Cardiac fibroblast (primary cell): Measurements from ENCODE around the gene HSP90AA1.

Experiments
- DNase-seq, 2 donors: peaks; one replicate each; pipeline versions ENCODE4 v3.0.0 to v3.0.0-alpha.2; 2010; ENCODE audit warnings: low read depth in 2 of 2
- H3K4me3 ChIP-seq, 2 donors: replicated peaks in 1 of 2; 1 replicate in 1 of 2; 2 replicates in 1 of 2; pipeline ENCODE4 v1.5.1; 2011; ENCODE audit warnings: low read depth in 2 of 2, low read length in 2 of 2, mild to moderate bottlenecking in 2 of 2, moderate library complexity in 1 of 2
- CTCF ChIP-seq: IDR thresholded peaks from one replicate; pipeline ENCODE4 v1.5.1; 2011; ENCODE audit warnings: low read depth, mild to moderate bottlenecking, low read length, inconsistent platforms

HSP90AA1 gene

DNA sequence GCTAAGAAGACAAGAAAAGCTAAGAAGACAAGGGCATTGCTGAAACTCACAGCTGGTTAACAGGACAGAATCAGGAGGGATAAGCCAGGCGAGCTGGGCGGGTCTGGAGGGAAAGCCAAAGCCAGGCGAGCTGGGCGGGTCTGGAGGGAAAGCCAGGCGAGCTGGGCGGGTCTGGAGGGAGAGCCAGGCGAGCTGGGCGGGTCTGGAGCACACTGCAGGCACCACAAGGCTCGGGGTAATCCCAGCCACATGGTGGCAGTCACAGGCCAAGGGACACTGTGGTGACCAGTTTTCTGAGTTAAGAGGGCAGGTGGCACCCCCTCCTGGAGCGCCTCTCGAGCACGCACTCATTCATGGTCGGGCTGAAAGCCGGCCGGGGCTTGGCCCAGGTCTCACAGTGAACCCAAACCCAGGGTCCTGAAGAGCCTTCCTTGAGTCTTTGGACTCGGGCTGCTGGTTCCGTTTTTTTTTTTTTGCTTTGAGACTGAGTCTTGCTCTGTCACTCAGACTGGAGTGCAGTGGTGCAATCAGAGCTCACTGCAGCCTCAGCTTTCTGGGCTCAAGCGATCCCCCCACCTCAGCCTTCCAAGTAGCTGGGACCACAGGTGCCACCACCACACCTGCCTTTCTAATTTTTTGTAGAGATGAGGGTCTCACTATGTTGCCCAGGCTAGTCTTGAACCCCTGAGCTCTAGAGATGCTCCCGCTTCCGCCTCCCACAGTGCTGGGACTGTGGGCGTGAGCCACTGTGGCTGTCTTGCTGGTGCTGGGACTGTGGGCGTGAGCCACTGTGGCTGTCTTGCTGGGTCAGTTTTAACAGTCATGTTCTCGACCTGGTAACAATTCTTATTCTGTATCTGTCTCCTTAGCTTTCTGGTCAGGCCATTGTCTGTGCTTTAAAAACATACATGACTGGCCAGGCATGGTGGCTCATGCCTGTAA is 40.2 kb downstream of the HSP90AA1 start:
- DNase-seq, result peak; percentile 38 to 73
- H3K4me3 ChIP-seq, result no peak overlapping the region
- TF ChIP-seq CTCF, result no peak

- no peak for TF ChIP-seq CTCF
- no peak overlapping the region for H3K4me3 ChIP-seq
- DNase-seq, result no peak
These were observed 42.3 kb downstream of the HSP90AA1 start for GRCh38 chr14:102044566-102044965.

GRCh38 chr14:102043251-102044025 is 43.4 kb downstream of the HSP90AA1 start:
- H3K4me3 ChIP-seq, result no peak overlapping the region
- TF ChIP-seq CTCF, result no peak

DNA sequence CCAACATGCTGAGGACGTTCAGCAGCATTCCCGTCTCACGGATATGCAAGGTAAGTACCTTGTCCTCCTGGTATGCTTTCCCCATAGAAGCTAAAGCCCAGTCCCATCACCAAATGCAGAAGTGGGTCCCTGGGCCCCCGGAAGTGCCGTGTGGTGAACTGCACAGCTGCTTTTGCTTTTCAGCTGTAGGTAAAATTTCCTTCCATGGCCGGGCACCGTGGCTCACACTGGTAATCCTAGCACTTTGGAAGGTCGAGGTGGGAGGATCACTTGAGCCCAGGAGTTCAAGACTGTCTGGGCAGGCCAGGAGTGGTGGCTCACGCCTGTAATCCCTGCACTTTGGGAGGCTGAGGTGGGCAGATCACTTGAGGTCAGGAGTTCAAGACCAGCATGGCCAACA is 44.1 kb downstream of the HSP90AA1 start:
- H3K4me3 ChIP-seq, result no peak overlapping the region
- DNase-seq, result no peak
- no peak for TF ChIP-seq CTCF

More at GRCh38 chr14:102043251-102044025, 43.4 kb downstream of the HSP90AA1 start:
- DNase-seq, result peak in 1 of 2 donors; percentile 12

GRCh38 chr14:102040153-102040552 is 46.7 kb downstream of the HSP90AA1 start:
- no peak for DNase-seq
- H3K4me3 ChIP-seq, result no peak overlapping the region
- TF ChIP-seq CTCF, result no peak

GRCh38 chr14:102039157-102039556 is 47.7 kb downstream of the HSP90AA1 start:
- DNase-seq, result no peak
- H3K4me3 ChIP-seq, result no peak overlapping the region
- no peak for TF ChIP-seq CTCF
